HCT116 (cell line): ENCODE measurements around the gene FAM118A. TPM values are rescaled to one million over a fixed set of nuclear protein-coding genes. Genes with fewer than 3 reads are reported as not detected.

Source experiments
- ATAC-seq: fragments of 200-7000 bp; cut with Tn5 transposase; 2 replicates; pipeline ENCODE4 v1.9.1; 2020; ENCODE audit warnings: mild to moderate bottlenecking, moderate library complexity
- BruUV-seq: library from RNA; stranded (reverse); fragments of 400-500 nt; replicated peaks from 2 replicates; lab custom pipeline; 2021; lab: Mats Ljungman, UMichigan
- CTCF ChIA-PET: fragments of 300-600 bp; sonication (Branson Sonifier 250); formaldehyde crosslinking; loops from one replicate; lab custom pipeline; 2021; ENCODE audit warnings: antibody characterized with exemption; lab: Charles Lee
- POLR2A ChIA-PET: fragments of 300-600, 350-600 bp; sonication (Branson Sonifier 250); formaldehyde crosslinking; loops from one replicate; lab custom pipeline; 2021; ENCODE audit warnings: antibody characterized with exemption; lab: Charles Lee
- RAD21 ChIA-PET, 2 experiments: fragments of 300-600 bp; sonication (Branson Sonifier 250); formaldehyde crosslinking; loops; one replicate each; lab custom pipeline; 2023; ENCODE audit warnings: low total read pairs in 2 of 2; ENCODE audit not compliant: uncharacterized antibody in 2 of 2, unreplicated experiment in 2 of 2, low non-redundant PET in 1 of 2; lab: Charles Lee
- DNase-seq: peaks from one replicate; pipeline ENCODE4 v3.0.0-alpha.2; 2010; ENCODE audit warnings: low read depth, low spot score
- H2AFZ ChIP-seq: fragments of 200-600 bp; shearing (Covaris generic), sonication (generic); 2 replicates; pipeline ENCODE4 v1.6.1; 2017; ENCODE audit warnings: low read depth, mixed run types, mixed read lengths, antibody characterized with exemption, low read length; ENCODE audit not compliant: poor library complexity, severe bottlenecking
- H3K27ac ChIP-seq: 2 replicates; pipeline ENCODE4 v1.5.1; 2012; ENCODE audit warnings: low read depth, low read length
- H3K27me3 ChIP-seq: fragments of 200-600 bp; sonication (generic); 2 replicates; pipeline ENCODE4 v1.6.1; 2016; ENCODE audit warnings: mixed run types, low read length, mixed read lengths; ENCODE audit not compliant: insufficient read depth
- H3K36me3 ChIP-seq, 2 experiments: fragments of 200-500 bp in 1 of 2; fragments of 200-600 bp in 1 of 2; sonication (Bioruptor generic) in 1 of 2; sonication (generic) in 1 of 2; 2 replicates each; pipeline versions ENCODE4 v1.5.1 to v1.6.1; 2014 to 2016; ENCODE audit warnings: low read length in 2 of 2, inconsistent platforms in 1 of 2, mixed read lengths in 1 of 2, mixed run types in 1 of 2; ENCODE audit not compliant: insufficient read depth in 2 of 2, control insufficient read depth in 1 of 2
- H3K4me1 ChIP-seq, 2 experiments: fragments of 200-600 bp in 1 of 2; sonication (generic) in 1 of 2; 2 replicates each; pipeline versions ENCODE4 v1.5.1 to v1.6.1; 2012 to 2017; ENCODE audit warnings: low read length in 2 of 2, inconsistent platforms in 1 of 2, mild to moderate bottlenecking in 1 of 2, mixed read lengths in 1 of 2, mixed run types in 1 of 2, moderate library complexity in 1 of 2; ENCODE audit not compliant: insufficient read depth in 2 of 2, control insufficient read depth in 1 of 2
- H3K4me2 ChIP-seq: fragments of 200-600 bp; sonication (generic); 2 replicates; pipeline ENCODE4 v1.6.1; 2017; ENCODE audit warnings: mixed run types, low read length, mixed read lengths
- H3K4me3 ChIP-seq, 2 experiments: fragments of 200-600 bp in 1 of 2; sonication (generic) in 1 of 2; replicated peaks in 1 of 2; 2 replicates each; pipeline ENCODE4 v1.5.1; 2011 to 2016; ENCODE audit warnings: low read length in 2 of 2, control low read depth in 1 of 2, low read depth in 1 of 2, mild to moderate bottlenecking in 1 of 2, mixed read lengths in 1 of 2, mixed run types in 1 of 2
- H3K79me2 ChIP-seq: fragments of 200-600 bp; sonication (generic); 2 replicates; pipeline ENCODE4 v1.6.1; 2017; ENCODE audit warnings: mild to moderate bottlenecking, mixed run types, low read length, moderate library complexity, mixed read lengths; ENCODE audit not compliant: insufficient read depth
- H3K9ac ChIP-seq: fragments of 200-600 bp; sonication (generic); 2 replicates; pipeline ENCODE4 v1.6.1; 2016; ENCODE audit warnings: low read length, mixed read lengths
- H3K9me2 ChIP-seq: fragments of 200-600 bp; sonication (generic), shearing (Covaris generic); 2 replicates; pipeline ENCODE4 v1.6.1; 2017; ENCODE audit warnings: mixed run types, mild to moderate bottlenecking, moderate library complexity; ENCODE audit not compliant: insufficient read depth
- H3K9me3 ChIP-seq, 2 experiments: fragments of 200-500 bp in 1 of 2; fragments of 200-600 bp in 1 of 2; sonication (Bioruptor generic) in 1 of 2; sonication (generic) in 1 of 2; 2 replicates each; pipeline ENCODE4 v1.6.1; 2014 to 2017; ENCODE audit warnings: low read length in 2 of 2, mixed read lengths in 2 of 2, inconsistent platforms in 1 of 2, low read depth in 1 of 2, mild to moderate bottlenecking in 1 of 2, mixed run types in 1 of 2, moderate library complexity in 1 of 2; ENCODE audit not compliant: control insufficient read depth in 1 of 2, insufficient read depth in 1 of 2
- H4K20me1 ChIP-seq: fragments of 200-600 bp; sonication (generic), shearing (Covaris generic); 2 replicates; pipeline ENCODE4 v1.6.1; 2017; ENCODE audit warnings: mixed run types, mild to moderate bottlenecking, moderate library complexity; ENCODE audit not compliant: insufficient read depth
- EZH2 ChIP-seq: fragments of 200-600 bp; sonication (generic); IDR thresholded peaks from 2 replicates; pipeline ENCODE4 v1.6.1; 2017; ENCODE audit warnings: antibody characterized with exemption, mixed run types
- EZH2phosphoT487 ChIP-seq: fragments of 200-600 bp; IDR thresholded peaks from 2 replicates; pipeline ENCODE4 v1.6.1; 2018; ENCODE audit warnings: antibody characterized with exemption, borderline replicate concordance
- FOSL1 ChIP-seq: IDR thresholded peaks from 2 replicates; pipeline ENCODE4 v1.6.1; 2012; ENCODE audit warnings: low read depth
- JUND ChIP-seq: IDR thresholded peaks from 2 replicates; pipeline ENCODE4 v1.6.1; 2012
- MAX ChIP-seq: IDR thresholded peaks from 2 replicates; pipeline ENCODE4 v1.6.1; 2012
- POLR2A ChIP-seq: IDR thresholded peaks from 2 replicates; pipeline ENCODE4 v1.7.0; 2011; ENCODE audit warnings: borderline replicate concordance; ENCODE audit not compliant: insufficient read depth, insufficient read length; ENCODE audit errors: extremely low read depth
- POLR2AphosphoS5 ChIP-seq: IDR thresholded peaks from 2 replicates; pipeline ENCODE4 v1.6.1; 2011; ENCODE audit warnings: mild to moderate bottlenecking, low read depth, low read length, moderate library complexity
- SRF ChIP-seq: IDR thresholded peaks from 2 replicates; pipeline ENCODE4 v1.6.1; 2012; ENCODE audit warnings: low read depth
- TCF7L2 ChIP-seq: IDR thresholded peaks from 2 replicates; pipeline ENCODE4 v1.7.0; 2011; ENCODE audit warnings: borderline replicate concordance, inconsistent platforms; ENCODE audit not compliant: insufficient read depth, insufficient read length; ENCODE audit errors: extremely low read depth
- YY1 ChIP-seq: IDR thresholded peaks from 2 replicates; pipeline ENCODE4 v1.6.1; 2011; ENCODE audit warnings: low read length, low read depth, moderate library complexity, mild to moderate bottlenecking; ENCODE audit not compliant: insufficient replicate concordance; ENCODE audit errors: extremely low read depth
- ZFX ChIP-seq: fragments of 450-650 bp; IDR thresholded peaks from 2 replicates; pipeline ENCODE4 v1.6.1; 2017
- intact Hi-C: fragments of 100-400 bp; cut with micrococcal nuclease; formaldehyde crosslinking; loops from 2 replicates; pipeline ENCODE4 v1.10.0; 2022
- total RNA-seq: library from RNA; stranded (reverse); gene quantifications from one replicate; pipeline ENCODE4 v1.2.1, GENCODE V29; 2021; ENCODE audit not compliant: unreplicated experiment
- TF ChIP-seq, protein P1 (sequence below): IDR thresholded peaks from 2 replicates; pipeline ENCODE4 v1.6.1; 2011; ENCODE audit warnings: mild to moderate bottlenecking, low read length, moderate library complexity; ENCODE audit not compliant: insufficient replicate concordance; ENCODE audit errors: extremely low read depth

Gene FAM118A
- total RNA-seq, 1 experiment from 2014 or later = 43.2 TPM

GRCh38 chr22:45335021-45335818, 25.5 kb downstream of the FAM118A start:
- no peaks in the 10 kb centered on the region for H3K9me2 ChIP-seq
- no peaks in the 10 kb centered on the region for H3K79me2 ChIP-seq
- intact Hi-C loops = no loop called here
- H3K4me1 ChIP-seq = no peaks in the 10 kb centered on the region
- H3K36me3 ChIP-seq = peaks cover 26 to 43% of the 10 kb centered on the region in 2 experiments; a peak in 3 of 4 replicates
- DNase-seq (no peak), ATAC-seq (peak; percentile 34; the same call in 1 of the 2 replicates)
- no peaks in the 10 kb centered on the region for H4K20me1 ChIP-seq
- H3K9ac ChIP-seq = no peak overlapping the region
- BruUV-seq = no TSS peak
- ChIA-PET RAD21 (no interaction called here), POLR2A (no interaction called here), CTCF (interaction anchor here (0.6 kb wide), 1 partner anchor 130 kb away, joined by 4 read pairs; no protein-coding TSS in a partner anchor)
- TF ChIP-seq EZH2phosphoT487 (no peak), YY1 (no peak), FOSL1 (no peak), POLR2AphosphoS5 (no peak), ZFX (no peak), EZH2 (no peak), POLR2A (no peak), TCF7L2 (no peak), SRF (no peak), MAX (no peak), JUND (no peak)
- TF ChIP-seq, protein P1, sequence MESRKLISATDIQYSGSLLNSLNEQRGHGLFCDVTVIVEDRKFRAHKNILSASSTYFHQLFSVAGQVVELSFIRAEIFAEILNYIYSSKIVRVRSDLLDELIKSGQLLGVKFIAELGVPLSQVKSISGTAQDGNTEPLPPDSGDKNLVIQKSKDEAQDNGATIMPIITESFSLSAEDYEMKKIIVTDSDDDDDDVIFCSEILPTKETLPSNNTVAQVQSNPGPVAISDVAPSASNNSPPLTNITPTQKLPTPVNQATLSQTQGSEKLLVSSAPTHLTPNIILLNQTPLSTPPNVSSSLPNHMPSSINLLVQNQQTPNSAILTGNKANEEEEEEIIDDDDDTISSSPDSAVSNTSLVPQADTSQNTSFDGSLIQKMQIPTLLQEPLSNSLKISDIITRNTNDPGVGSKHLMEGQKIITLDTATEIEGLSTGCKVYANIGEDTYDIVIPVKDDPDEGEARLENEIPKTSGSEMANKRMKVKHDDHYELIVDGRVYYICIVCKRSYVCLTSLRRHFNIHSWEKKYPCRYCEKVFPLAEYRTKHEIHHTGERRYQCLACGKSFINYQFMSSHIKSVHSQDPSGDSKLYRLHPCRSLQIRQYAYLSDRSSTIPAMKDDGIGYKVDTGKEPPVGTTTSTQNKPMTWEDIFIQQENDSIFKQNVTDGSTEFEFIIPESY = no peak
- no peaks in the 10 kb centered on the region for H3K27me3 ChIP-seq
- H2AFZ ChIP-seq = no peak overlapping the region
- no peaks in the 10 kb centered on the region for H3K9me3 ChIP-seq
- H3K4me2 ChIP-seq = no peak overlapping the region
- no peak overlapping the region for H3K4me3 ChIP-seq
- no peak overlapping the region for H3K27ac ChIP-seq
